Gastroesophageal sphincter (tissue), 3 donors: Measurements from ENCODE around the gene NKX2-1.

Source experiments
- POLR2A ChIP-seq, 2 donors: fragments of 450-650 bp; IDR thresholded peaks; one replicate each; pipeline ENCODE4 v1.6.1; 2017; ENCODE audit warnings: antibody characterized with exemption in 2 of 2, mild to moderate bottlenecking in 2 of 2, moderate library complexity in 1 of 2
- TF ChIP-seq, protein P1 (sequence below), 4 experiments: fragments of 200-600 bp in 2 of 4; fragments of 450-650 bp in 2 of 4; sonication (generic) in 1 of 4; IDR thresholded peaks; one replicate each; pipeline ENCODE4 v1.5.1; 2017 to 2019; ENCODE audit warnings: antibody characterized with exemption in 4 of 4, mild to moderate bottlenecking in 2 of 4, moderate library complexity in 2 of 4

DNA sequence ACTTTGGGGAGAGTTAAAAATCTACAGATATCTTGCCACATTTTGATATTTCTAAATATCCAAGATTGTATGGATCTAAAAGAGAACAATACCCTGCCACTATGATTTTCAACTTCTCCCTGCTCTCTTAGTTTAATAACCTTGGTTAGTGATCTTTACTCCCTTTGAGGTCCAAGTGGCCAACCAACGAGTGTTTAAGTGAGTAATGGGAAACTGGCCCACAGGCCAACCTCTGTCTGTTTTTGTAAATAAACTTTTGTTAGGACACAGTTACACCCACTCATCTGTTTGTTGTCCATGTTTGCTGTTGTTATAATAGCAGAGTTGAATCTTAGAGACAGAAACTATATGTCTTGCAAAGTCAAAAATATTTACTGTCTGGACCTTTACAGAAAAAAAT is 30.9 kb upstream of the NKX2-1 start:
- TF ChIP-seq, protein P1, sequence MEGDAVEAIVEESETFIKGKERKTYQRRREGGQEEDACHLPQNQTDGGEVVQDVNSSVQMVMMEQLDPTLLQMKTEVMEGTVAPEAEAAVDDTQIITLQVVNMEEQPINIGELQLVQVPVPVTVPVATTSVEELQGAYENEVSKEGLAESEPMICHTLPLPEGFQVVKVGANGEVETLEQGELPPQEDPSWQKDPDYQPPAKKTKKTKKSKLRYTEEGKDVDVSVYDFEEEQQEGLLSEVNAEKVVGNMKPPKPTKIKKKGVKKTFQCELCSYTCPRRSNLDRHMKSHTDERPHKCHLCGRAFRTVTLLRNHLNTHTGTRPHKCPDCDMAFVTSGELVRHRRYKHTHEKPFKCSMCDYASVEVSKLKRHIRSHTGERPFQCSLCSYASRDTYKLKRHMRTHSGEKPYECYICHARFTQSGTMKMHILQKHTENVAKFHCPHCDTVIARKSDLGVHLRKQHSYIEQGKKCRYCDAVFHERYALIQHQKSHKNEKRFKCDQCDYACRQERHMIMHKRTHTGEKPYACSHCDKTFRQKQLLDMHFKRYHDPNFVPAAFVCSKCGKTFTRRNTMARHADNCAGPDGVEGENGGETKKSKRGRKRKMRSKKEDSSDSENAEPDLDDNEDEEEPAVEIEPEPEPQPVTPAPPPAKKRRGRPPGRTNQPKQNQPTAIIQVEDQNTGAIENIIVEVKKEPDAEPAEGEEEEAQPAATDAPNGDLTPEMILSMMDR (IDR thresholded peaks at IDR 0.05), result no peak
- no peak for TF ChIP-seq POLR2A (IDR thresholded peaks at IDR 0.05)
